ENCODE results near the gene TAF4.

DNA sequence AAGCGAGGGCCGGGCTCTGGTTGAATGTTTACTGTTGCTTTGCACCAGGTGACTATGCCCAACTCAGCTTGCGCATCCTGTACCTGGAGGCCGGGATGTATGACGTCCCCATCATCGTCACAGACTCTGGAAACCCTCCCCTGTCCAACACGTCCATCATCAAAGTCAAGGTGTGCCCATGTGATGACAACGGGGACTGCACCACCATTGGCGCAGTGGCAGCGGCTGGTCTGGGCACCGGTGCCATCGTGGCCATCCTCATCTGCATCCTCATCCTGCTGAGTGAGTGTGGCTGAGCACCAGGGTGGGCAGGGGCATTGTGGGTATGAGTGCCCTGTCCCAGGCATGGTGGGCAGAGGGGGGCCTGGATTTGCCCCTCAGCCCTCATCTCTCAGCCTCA lies 136.1 kb downstream of the TAF4 start:
- TF ChIP-seq, protein P1, sequence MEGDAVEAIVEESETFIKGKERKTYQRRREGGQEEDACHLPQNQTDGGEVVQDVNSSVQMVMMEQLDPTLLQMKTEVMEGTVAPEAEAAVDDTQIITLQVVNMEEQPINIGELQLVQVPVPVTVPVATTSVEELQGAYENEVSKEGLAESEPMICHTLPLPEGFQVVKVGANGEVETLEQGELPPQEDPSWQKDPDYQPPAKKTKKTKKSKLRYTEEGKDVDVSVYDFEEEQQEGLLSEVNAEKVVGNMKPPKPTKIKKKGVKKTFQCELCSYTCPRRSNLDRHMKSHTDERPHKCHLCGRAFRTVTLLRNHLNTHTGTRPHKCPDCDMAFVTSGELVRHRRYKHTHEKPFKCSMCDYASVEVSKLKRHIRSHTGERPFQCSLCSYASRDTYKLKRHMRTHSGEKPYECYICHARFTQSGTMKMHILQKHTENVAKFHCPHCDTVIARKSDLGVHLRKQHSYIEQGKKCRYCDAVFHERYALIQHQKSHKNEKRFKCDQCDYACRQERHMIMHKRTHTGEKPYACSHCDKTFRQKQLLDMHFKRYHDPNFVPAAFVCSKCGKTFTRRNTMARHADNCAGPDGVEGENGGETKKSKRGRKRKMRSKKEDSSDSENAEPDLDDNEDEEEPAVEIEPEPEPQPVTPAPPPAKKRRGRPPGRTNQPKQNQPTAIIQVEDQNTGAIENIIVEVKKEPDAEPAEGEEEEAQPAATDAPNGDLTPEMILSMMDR (IDR thresholded peaks at IDR 0.05) = no peak
- no peak for TF ChIP-seq POLR2A (IDR thresholded peaks at IDR 0.05)

All from Peyer's patch (tissue), 4 donors.